Stromal cell of bone marrow (primary cell): ENCODE data around the gene NRF1.
"Not testable (repeated sequence)": the region's sequence is repeated elsewhere in the genome, so short reads cannot be mapped to it uniquely, and the experiment has no call there.

Experiments
- DNase-seq: peaks from one replicate; pipeline ENCODE4 v3.0.0-alpha.2; 2012; ENCODE audit warnings: low read depth

NRF1 gene

GRCh38 chr7:129649128-129649690 lies 37.7 kb downstream of the NRF1 start:
- no peak for DNase-seq

- DNase-seq = no peak
Observed at GRCh38 chr7:129650056-129650758, 38.7 kb downstream of the NRF1 start.

- DNase-seq = no peak
Observed at GRCh38 chr7:129652914-129653313, 41.4 kb downstream of the NRF1 start.

GRCh38 chr7:129655811-129656210 lies 44.3 kb downstream of the NRF1 start:
- no peak for DNase-seq

GRCh38 chr7:129657363-129657762 lies 45.8 kb downstream of the NRF1 start:
- no peak for DNase-seq

GRCh38 chr7:129659907-129660306 lies 48.4 kb downstream of the NRF1 start:
- DNase-seq = not testable (repeated sequence)

GRCh38 chr7:129661645-129662182 lies 50.2 kb downstream of the NRF1 start:
- no peak for DNase-seq

- DNase-seq = not testable (repeated sequence)
Observed at GRCh38 chr7:129663240-129663639, 51.7 kb downstream of the NRF1 start.

- peak; percentile 52 for DNase-seq
Observed at GRCh38 chr7:129664029-129665012, 52.8 kb downstream of the NRF1 start.

- peak; percentile 85 for DNase-seq
Observed at GRCh38 chr7:129665013-129665401, 53.5 kb downstream of the NRF1 start.

GRCh38 chr7:129667116-129667515 lies 55.6 kb downstream of the NRF1 start:
- no peak for DNase-seq

- DNase-seq = no peak
Observed at GRCh38 chr7:129667551-129667950, 56.0 kb downstream of the NRF1 start.

- no peak for DNase-seq
Observed at GRCh38 chr7:129669901-129670300, 58.4 kb downstream of the NRF1 start.

- DNase-seq = no peak
Observed at GRCh38 chr7:129670656-129671055, 59.1 kb downstream of the NRF1 start.

- no peak for DNase-seq
Observed at GRCh38 chr7:129671266-129671665, 59.7 kb downstream of the NRF1 start.

- DNase-seq = not testable (repeated sequence)
Observed at GRCh38 chr7:129674475-129674874, 63.0 kb downstream of the NRF1 start.

- DNase-seq = no peak
Observed at GRCh38 chr7:129675521-129675920, 64.0 kb downstream of the NRF1 start.

GRCh38 chr7:129676017-129676897 lies 64.7 kb downstream of the NRF1 start:
- no peak for DNase-seq

GRCh38 chr7:129677796-129678195 lies 66.3 kb downstream of the NRF1 start:
- no peak for DNase-seq

GRCh38 chr7:129678606-129679005 lies 67.1 kb downstream of the NRF1 start:
- DNase-seq = no peak

GRCh38 chr7:129680400-129680799 lies 68.9 kb downstream of the NRF1 start:
- no peak for DNase-seq
